Stimulated activated CD4-positive, alpha-beta T cell treated with anti-CD3 and anti-CD28 coated beads, TNF-alpha, amount 100 ng/mL, for 24 hours (primary cell): Measurements from ENCODE around the gene THBS1.

Source experiments
- DNase-seq, 3 experiments: peaks; one replicate each; pipeline ENCODE4 v3.0.0-alpha.2; 2020; ENCODE audit warnings: low read depth in 3 of 3

The THBS1 gene

GRCh38 chr15:39608185-39609139 is 27.6 kb downstream of the THBS1 start:
- DNase-seq: no peak

- DNase-seq: no peak
Observed at GRCh38 chr15:39609166-39609916, 28.5 kb downstream of the THBS1 start.

- DNase-seq: no peak
Observed at GRCh38 chr15:39610665-39611064, 29.8 kb downstream of the THBS1 start.

GRCh38 chr15:39613271-39613670 is 32.4 kb downstream of the THBS1 start:
- no peak for DNase-seq

GRCh38 chr15:39613861-39614260 is 33.0 kb downstream of the THBS1 start:
- DNase-seq: no peak

GRCh38 chr15:39616731-39617455 is 36.0 kb downstream of the THBS1 start:
- no peak for DNase-seq

- no peak for DNase-seq
Observed at GRCh38 chr15:39618063-39618823, 37.4 kb downstream of the THBS1 start.

GRCh38 chr15:39621210-39621609 is 40.3 kb downstream of the THBS1 start:
- DNase-seq: no peak

- DNase-seq: no peak
Observed at GRCh38 chr15:39621976-39622375, 41.1 kb downstream of the THBS1 start.

- DNase-seq: no peak
Observed at GRCh38 chr15:39622660-39623516, 42.0 kb downstream of the THBS1 start.

GRCh38 chr15:39623529-39623931 is 42.7 kb downstream of the THBS1 start:
- DNase-seq: no peak

GRCh38 chr15:39624806-39625205 is 43.9 kb downstream of the THBS1 start:
- DNase-seq: peak in 2 of 3 experiments; percentile 21 to 28

- no peak for DNase-seq
Observed at GRCh38 chr15:39625451-39625850, 44.6 kb downstream of the THBS1 start.

GRCh38 chr15:39625856-39626255 is 45.0 kb downstream of the THBS1 start:
- no peak for DNase-seq

- DNase-seq: no peak
Observed at GRCh38 chr15:39627451-39628143, 46.7 kb downstream of the THBS1 start.

GRCh38 chr15:39628144-39628508 is 47.2 kb downstream of the THBS1 start:
- DNase-seq: no peak

- no peak for DNase-seq
Observed at GRCh38 chr15:39628546-39629257, 47.8 kb downstream of the THBS1 start.

GRCh38 chr15:39629371-39629770 is 48.5 kb downstream of the THBS1 start:
- DNase-seq: peak in 2 of 3 experiments; percentile 32 to 52

GRCh38 chr15:39629906-39630305 is 49.0 kb downstream of the THBS1 start:
- no peak for DNase-seq
